GM21423 (cell line): Measurements from ENCODE around the gene PML.

ENCODE experiments used
- ATAC-seq: cut with Tn5 transposase; IDR thresholded peaks from one replicate; pipeline ENCODE4 v1.9.1; 2021; ENCODE audit warnings: mild to moderate bottlenecking, moderate library complexity; ENCODE audit not compliant: unreplicated experiment

Gene PML

GRCh38 chr15:73984208-73984979, 10.1 kb upstream of the PML start:
- ATAC-seq: no peak

GRCh38 chr15:73985101-73985873, 9.2 kb upstream of the PML start:
- no peak for ATAC-seq

DNA sequence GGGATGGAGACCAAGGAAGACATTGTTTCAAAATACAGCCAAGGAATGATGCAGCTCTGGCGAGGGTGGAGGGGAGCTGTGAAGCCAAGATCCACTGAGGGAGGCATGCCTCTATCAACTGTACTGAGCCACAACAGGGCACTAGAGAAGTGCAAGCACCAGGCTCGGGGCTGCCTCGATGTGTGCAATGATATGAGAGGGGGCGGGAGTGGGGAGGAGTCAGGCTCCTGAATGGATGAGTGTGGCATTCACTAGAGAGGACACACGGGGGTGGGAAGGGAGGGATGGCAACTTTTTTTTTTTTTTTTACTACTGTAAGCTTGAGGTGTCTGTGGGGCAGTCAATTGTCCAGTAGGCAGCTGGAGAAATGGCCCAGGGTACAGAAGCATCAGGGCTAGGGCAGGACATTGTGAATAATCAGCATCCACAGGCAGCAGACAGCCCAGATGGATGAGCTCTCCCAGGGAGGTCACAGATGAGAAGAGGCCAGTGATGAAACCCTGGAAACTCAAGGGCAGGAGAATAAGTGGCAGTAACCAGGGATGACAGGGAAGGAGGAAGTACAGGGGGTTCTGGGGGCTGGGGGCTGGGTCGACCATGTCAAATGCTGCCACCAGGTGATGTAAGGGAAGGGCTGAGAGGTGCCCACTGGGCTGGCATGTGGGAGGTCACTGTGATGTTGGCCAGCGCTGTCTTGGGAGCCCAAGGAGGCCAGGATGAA, 8.3 kb upstream of the PML start:
- ATAC-seq: no peak

GRCh38 chr15:73986776-73987056, 7.8 kb upstream of the PML start:
- ATAC-seq: no peak

- no peak for ATAC-seq
These were observed 7.3 kb upstream of the PML start for GRCh38 chr15:73987250-73987649.

GRCh38 chr15:73987681-73988444, 6.7 kb upstream of the PML start:
- ATAC-seq: no peak

DNA sequence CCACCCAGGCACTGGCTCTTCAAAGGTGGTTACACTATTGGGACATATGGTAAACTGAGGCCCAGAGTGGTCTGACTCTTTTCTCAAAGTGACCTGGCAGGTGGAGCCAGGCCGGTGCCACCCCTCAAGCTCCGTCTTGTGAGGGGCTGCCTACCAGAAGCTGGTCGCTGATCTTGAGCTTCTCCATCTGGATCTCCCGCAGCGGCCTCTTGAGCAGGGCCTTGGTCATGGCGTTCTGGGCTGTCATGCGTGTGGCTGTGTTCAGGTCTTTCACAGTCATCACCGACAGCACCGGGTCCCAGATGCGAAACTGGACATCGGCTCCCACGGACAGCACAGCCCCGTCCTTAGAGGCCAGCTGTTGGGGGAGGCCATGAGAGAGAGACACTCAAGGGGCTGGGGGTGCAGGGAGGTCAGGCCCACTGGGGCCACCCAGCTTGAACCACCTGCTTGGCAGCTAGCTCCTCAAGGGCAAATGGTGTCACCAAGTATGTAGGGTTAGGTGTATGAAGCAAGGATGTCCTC, 6.0 kb upstream of the PML start:
- ATAC-seq: no peak

DNA sequence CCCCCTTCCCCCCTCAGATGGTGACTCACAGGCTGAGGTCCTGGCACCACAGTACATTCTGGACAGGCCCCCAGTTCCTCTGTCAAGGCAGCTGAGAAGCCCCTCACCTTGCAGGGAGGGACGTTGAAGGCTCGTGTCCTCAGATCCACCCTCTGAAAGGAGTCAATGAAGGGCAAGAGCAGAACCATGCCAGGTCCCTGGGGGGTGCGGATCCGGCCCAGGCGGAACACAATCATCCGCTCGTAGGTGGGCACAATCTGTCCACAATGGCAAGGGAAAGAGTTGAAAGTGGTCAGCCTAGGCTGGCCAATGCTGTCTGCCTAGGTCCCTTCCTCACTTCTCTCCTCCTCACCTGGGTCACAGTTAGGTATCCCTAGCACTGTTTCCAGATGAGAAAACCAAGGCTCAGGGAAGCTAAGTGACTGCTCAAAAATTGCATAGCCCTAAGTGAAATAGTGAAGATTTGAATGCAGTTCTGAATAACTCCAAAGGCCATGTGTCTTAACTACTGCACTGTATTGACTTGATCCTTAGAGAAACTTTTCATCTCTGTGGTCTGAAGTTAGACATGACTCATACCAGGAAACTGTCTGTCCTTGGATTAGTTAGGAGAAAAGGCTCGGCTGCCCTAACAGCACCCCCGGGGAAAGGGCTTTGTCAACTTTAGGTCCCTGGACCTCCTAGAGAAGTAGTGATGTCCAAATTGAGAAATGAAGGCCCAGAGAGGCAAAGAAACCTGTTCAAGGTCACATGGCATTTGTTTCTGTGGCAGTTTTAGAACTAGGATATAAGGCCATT, 5.3 kb upstream of the PML start:
- no peak for ATAC-seq

DNA sequence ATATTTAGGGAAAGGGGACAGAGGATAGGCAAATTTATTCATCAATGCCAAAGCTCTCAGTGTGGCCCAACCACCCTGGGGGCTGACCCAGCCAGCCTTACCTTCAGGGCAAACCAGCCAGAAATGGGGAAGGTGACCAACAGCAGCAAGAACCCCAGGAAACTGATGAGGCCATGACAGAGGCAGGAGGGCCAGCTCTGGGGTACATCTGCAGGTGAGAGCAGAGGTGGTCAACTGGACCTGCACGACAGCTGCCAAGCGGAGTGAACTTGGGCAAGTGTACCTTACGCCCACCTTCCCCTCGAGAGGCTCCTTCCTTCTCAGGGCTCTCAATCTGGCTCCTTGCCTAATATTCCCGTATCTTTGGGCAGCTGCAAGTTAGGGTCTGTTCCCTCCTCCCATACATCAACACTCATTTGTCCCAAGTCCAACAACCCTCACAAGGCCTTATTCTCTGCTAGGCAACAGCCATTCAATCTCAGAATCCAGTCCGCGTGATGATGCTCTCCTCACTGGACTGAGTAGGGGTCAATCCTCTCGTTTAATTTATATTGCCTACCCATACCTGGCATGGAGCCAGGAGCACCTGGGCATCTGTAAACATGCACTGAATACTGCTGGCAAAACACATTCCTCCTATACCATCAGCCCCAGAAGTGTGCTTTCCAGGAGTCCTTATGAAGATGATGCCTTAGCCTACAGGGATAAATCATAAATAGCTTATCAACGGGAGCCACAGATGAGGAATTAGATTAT, 4.1 kb upstream of the PML start:
- ATAC-seq: no peak

GRCh38 chr15:73991260-73991659, 3.3 kb upstream of the PML start:
- no peak for ATAC-seq

DNA sequence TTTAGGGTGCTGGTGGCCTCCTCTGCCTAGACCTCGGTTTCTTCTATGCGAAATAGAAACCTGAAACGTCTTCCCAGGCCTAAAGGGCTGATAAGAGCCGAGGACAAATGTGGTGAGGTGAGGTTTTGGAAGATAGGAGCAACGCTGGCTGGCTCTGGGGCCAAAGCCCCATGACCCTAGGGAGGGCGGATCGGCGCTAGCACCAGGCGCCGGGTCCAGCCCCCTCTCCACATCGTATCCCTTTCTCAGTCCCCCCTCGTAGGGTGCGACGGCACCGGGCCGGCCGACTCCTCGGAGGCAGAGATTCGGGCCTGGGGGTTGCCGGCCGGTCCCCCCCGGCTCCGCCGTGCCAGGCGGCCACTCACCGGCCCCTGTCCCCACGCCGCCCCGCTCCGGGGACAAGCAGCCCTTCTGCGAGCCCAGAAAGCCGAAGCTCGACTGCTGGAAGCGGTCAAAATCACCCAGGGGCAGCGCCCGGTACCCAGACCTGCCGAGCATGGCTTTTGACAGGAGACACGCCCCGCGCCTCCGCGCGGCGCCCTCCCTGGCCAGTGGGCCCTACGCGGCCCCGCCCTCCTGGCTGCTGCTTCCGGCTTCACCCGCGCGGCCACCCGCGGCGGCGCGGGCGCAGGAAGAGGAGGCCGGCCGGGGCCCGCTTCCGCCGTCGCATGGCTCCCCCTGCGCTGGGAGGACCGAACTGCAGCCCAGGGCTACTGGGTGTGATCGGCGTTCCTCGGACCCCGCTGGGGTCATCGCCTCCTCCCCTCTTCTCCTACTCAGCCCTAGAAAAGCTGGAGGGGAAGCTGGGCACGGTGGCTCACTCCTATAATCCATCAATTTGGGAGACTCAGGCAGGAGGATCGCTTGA, 2.6 kb upstream of the PML start, which contains the start of gene STOML1:
TSS of gene STOML1 (minus strand) at position 570 of the 868 bp plus-strand sequence. CDS start at position 498, 72 bp downstream.
- peak; percentile 63 for ATAC-seq

GRCh38 chr15:73992594-73992898, 2.0 kb upstream of the PML start:
- no peak for ATAC-seq

DNA sequence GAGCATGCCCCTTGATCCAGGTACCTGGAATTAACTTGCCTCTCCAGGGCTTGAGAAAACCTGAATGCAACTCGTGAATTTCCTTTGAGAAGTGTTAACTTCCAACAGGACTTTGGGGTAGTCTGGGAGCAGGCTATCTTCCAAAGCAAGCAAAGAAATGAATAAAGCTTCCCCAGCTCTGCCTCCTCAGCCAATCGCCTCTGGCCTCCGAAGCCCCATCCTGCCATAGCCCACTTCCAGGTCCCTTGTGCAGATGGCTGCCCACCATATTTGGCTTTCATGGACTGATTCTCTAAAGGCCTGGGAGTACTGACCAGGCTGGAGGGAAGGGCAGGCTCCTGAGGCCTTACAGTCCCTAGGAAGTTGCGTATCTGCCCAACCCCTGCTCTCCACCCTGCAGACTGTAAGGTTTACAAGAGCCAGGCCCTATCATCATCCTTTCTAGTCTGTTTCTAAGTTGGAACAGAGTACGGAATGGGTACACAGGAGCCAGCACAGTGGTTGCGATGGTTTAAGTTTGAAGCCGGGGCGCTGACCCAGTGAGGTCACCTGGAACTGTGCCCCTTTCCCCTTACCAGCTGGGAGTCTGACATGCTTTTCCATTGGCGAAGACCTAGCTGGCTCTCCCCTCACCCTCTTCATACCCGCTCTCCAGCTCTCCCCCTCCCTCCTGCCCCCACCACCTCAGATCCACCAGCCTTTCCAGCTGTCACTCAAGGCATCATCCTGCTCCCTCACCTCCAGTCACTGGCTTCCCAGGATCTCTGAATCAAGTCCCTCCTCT, 1.1 kb upstream of the PML start:
- ATAC-seq: no peak

DNA sequence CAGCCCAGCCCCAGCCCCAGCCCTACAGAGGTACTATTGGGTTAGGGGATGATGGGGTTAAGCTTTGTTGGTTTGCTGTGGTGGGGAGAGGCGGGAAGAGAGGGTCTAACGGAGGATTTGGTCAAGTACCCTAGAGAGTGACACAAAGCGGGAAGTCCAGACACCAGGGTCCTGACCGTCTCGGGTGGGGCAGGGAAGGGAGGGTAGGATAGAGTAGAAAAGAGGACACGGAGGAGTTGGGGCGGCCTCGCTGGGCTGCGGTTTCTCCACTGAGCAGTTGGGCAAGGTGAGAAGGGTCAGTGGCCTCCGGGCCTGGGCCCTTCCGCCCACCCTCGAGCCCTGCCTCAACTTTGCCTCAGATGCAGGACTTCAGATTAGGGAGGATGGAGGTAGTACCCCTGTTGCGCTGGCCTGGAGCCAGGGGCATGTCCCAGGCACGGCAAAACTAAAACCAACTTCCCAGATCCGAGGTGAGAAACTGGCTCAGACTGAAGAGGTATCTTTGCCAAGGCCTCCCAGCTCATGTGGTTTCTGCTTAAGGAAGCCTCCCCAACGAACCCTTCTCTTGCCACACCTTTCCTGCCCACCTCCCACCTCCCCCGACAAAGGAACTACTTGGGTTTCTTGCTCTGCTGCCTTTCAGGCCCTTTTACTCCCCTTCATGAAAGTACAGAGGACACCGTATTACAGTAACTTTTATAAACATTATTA, 551 bp downstream of the PML start:
- no peak for ATAC-seq

GRCh38 chr15:73996267-73996666, 1.8 kb downstream of the PML start:
- no peak for ATAC-seq

- no peak for ATAC-seq
These were observed 2.4 kb downstream of the PML start for GRCh38 chr15:73996939-73997338.

- no peak for ATAC-seq
These were observed 3.5 kb downstream of the PML start for GRCh38 chr15:73997986-73998385.
